Right forelimb (tissue), 1 donor: ENCODE data around the gene TMEM132D.

ENCODE experiments used
- DNase-seq: peaks from one replicate; pipeline ENCODE4 v3.0.0-alpha.2; 2018

TMEM132D gene

DNA sequence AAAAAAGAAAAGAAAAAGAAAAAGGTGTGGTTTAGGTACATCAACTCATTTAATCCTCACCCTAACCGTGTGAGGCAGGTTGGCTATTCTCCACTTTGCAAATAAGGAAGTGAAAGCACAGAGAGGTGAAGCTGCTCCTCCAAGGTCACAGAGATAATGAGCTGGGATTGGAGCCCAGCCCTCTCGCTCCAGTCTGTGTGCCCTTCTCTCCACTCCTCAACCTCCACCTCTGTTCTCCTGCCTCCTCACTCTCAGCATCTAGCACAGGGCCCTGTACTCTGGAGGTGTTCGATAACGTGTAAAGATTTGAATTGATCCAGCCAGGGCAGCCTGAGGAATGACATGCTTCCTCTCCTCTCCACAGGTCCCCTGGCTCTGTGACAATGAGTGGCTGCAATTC is 502.3 kb downstream of the TMEM132D start:
- DNase-seq: no peak

DNA sequence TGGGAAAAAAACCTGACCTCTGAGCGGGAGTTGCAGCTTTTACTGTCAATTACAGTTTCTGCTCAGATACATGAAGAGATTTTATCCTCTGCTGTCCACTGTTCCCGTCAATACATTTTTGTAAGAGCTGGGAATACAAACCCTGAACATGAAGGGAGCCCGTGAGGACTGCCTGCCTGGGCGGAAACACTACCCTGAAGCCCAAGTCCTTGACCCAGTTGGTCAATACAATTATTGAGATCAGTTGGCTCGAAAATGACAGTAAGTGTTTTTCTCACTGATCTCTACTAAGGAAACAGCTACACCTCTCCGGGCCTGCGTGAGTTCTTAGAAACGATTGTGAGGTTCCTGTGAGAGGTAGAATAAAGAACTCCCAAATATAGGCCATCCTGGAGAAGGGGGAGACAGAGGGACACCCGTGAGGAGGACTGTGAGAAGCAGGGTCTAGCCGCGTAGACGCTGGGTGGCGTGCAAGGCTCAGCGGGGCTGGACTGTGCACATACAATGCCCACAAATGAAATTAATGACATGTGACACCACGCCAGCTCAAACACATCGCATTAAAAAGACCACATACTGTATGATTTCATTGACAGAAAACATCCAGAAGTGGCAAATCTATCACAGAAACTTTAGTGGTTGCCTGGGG is 509.5 kb downstream of the TMEM132D start:
- DNase-seq: no peak

DNA sequence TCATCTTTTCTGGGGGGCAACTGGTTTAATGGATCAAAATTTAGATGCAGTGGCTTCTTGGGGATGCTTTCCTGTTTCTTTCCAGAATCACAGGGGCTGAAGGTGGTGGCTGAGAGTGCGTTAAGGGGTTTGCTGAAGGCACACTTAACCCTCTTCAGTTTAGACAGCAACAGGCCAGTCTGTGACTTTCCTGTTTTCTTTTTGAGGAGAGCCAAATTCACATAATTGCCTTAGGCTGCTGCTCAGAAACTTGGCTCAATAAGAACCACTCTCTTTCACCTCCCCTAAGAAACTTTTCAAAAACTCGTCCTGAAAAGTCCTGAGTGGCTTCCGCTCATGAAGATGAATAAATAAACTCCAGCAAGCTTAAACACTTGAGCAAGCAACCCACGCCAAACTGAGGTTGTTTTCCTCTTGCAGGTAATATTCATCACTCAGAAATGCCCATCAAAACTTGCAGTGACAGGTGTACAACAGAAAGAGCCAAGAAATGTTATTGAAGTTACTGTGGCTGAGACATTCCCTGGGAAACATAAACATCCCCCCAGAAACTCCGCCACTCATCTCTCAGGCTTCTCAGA is 510.4 kb downstream of the TMEM132D start:
- DNase-seq: no peak

DNA sequence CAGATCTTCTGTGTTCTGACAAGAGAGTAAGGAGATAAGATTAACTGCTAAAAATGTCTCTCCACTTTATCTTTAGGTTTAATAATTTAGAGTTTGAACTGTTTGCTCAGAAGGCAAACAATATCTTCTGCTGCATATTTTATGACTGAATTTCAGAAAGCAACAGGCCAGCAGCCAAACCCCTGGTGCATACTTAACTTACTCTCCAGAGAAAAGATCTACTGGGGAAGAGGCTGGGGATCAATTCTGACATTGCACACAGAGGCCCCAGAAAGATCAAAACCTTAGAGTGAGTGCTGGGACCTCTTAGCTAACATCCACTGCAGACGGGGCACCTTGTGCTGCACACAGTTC is 518.2 kb downstream of the TMEM132D start:
- no peak for DNase-seq

DNA sequence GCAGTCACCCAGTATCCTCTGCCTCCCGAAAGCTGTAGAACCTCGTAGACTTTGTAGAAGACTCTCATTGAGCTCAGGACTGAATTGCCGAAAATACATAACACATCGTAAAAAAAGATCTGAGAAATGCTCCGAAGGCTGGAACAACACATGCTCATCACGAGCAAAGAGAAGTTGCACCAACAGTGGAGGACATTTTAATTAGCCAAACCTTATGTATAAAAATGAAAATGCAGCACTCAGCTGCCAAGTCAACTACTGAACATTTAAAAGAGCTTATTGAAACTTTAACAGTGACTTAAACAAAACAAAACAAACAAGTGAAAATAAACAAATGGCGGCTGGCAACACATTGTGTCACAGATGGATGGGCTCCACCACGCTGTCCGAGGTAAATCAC is 519.9 kb downstream of the TMEM132D start:
- no peak for DNase-seq

DNA sequence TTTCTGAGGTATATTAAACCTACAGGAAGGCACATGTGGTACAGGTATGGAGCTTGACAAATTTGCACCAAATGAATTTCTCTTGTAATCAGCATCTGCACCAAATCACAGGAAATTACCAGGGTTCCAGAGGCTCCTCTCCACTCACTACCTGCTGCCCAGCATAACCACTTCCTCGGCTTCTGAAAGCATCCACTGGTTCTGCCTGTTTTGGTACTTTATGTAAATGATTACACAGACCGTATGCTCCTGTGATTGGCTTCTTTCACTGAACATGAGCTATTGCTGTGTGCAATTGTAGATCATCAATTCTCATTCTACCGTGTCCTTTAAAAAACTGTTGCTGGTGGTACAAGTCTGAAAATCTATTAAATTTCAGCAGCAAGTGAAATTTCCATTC is 522.1 kb downstream of the TMEM132D start:
- no peak for DNase-seq

DNA sequence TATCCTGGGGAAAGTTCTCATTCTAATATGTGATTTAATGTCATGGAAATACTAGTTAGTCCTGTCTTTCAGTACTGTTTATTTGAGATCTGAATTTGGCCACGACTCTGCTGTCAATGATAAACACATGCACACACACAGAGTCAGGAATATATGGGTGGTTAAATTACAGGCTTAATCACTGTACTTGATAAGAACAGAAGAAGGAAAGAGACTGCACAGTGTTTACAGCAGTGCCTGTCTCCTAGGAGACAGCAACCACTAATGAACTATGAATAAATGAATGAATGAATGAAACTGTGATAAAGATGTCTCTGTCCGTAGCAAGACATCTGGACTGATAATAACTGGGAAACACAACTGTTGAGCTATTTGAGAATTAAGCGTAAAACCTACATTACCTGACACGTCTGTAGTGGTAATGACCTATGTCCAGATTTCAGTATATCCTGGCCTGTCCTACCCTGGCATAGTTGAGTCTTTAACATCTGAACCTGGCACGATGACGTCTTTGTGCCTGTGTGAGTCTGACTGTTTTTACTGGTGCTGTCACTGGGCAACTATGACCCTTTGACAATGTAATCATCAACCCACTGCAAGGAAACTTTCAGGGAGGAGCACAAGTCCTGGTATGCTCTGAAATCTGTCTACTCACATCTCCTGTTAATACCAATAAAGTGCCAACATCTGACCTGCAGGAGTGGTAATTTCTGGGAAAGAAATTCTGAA is 524.6 kb downstream of the TMEM132D start:
- no peak for DNase-seq

DNA sequence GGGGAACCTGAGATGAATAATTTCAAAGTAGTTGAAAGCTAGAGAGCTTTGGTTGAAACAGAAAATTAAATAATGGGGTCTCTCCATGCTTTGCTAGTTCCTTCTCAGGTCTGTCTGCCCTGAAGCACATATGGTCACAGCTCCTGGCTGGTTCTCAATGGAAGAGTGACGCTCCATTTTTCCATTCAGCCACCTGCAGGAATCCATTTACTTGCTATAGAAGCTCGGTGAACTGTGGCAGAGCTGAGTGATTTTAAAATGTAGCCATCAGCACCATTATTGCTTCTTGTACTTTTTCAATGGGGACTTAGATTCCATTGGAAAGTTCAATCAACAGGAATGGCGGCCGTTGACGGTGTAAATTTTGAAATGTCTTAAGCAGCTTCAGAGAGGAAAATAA is 525.3 kb downstream of the TMEM132D start:
- no peak for DNase-seq

DNA sequence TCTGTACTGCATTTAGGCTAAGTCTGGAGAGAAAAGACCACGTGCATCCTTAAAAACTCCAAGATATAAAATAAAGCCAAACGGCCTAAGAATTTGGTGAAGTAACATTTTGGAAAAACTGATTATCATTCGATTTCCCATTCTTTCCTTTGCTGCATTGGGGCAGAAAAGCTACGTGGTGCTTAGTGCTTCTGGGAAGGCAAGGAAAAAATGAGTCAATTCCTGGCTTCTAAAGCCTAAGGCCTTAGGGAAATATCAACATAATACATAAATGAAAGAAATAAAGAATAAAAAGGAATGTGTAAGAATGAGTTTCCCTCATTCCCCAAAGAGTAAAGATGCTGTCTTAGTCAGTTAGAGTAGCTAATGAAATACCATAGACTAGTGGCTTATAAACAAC is 530.1 kb downstream of the TMEM132D start:
- DNase-seq: no peak

DNA sequence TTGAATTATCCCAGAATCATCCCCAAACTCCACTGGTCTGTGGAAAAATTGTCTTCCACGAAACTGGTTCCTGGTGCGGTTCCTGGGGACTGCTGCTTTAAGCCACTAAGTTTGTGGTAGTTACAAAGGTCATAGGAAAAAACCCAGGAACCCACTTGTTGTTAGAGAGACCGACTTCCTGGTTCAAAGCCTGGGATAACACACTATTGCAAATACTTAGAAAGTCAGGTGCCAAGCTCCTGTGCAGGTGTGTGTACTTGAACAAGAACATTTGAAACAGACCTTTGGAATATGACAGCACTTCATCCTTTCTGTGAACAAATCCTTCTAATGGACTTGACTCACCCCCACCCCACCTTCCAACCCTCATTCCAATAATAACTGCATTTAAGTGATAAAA is 530.9 kb downstream of the TMEM132D start:
- no peak for DNase-seq

DNA sequence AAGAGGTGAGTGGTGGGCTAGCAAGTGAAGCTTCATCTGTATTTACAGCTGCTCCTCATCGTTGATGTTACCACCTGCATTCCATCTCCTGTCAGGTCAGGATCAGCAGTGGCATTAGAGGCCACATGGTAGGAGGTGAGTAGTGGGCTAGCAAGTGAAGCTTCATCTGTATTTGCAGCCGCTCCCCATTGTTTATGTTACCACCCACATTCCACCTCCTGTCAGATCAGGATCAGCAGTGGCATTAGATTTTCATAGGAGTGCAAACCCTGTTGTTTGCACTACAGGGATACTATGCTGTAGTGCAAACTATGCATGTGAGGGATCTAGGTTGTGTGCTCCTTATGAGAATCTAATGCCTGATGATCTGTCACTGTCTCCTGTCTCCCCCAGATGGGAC is 531.5 kb downstream of the TMEM132D start:
- DNase-seq: no peak

DNA sequence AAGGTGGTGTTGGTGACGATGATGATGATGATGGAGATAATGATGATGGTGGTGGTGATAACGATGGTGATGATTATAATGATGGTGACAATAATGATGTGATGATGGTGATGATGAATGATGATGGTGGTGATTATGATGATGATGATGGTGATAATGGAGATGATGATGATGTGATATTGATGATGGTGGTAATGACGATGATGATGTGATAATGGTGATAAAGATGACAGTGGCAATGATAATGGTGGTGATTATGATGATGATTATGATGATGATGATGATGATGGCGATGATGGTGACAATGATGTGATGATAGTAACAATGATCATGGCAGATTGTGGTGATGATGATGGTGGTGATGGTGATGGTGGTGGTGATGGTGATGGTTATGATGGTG is 532.6 kb downstream of the TMEM132D start:
- no peak for DNase-seq

DNA sequence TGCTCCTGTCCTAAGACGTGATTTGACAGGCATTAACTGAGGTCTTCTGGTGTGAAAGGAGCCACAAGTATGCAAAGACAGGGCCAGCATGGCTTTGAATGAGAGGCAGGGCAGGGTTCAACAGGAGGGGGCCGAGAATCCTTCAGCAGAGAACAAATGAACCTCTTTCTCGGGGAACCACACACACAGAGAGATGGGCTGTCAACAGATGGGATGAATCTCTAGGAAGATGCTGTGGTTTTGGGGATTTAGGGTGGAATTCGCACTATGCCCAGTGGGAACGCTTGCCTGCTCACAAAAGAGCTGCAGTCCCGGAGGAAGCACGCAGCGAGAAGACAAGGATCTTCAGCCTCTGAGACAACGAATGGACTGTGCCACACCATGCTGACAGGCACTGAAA is 537.2 kb downstream of the TMEM132D start:
- no peak for DNase-seq

DNA sequence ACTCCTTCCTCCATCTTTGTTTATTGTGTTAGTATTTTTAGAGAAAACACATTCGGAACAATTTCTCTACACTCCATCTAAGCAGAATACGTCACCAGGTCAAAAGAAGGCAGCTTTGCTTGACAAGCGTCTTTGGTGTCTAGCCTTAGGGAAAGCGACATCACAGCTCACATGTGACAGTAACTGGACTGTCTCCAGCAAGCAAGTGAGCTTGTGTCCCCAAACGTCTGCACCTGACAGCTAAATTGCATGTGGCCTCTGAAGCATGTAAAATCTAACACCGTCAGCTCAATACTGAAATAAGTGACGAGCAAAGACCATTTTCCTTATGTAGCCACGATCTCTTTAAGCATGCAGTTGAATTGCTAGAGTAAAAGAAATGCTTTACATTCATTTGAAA is 540.8 kb downstream of the TMEM132D start:
- DNase-seq: no peak

DNA sequence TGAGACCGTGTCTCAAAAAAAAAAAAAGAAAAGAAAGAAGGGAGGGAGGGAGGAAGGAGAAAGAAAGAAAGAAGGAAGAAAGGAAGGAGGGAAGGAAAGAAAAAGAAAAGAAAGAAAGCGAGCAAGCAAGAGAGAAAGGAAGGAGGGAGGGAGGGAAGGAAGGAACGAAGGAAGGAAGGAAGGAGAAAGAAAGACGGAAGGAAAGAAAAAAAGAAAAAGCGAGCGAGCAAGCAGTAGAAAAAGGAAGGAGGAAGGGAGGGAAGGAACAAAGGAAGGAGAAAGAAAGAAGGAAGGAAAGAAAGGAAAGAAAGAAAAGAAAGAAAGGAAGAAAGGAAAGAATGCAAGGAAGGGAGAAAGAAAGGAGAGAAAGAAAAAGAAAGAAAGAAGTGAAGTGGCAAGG is 546.6 kb downstream of the TMEM132D start:
- DNase-seq: no peak

DNA sequence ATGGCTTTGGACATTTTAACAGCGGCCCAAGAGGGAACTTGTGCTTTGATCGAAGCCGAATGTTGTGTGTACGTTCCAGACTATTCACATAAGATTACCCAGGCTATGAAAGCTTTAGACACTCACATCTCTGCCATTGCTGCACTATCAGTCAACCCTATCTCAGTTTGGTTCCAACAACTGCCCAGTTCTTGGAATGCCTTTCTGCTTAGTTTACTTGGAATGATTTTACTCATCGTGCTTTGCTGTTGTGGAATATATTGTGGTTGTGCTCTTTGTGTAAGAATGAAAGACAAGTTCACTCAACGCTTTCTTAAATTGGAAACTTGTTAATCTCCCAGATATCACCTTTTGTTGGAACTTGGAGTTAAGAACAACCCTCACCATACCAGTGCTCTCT is 552.3 kb downstream of the TMEM132D start:
- no peak for DNase-seq

DNA sequence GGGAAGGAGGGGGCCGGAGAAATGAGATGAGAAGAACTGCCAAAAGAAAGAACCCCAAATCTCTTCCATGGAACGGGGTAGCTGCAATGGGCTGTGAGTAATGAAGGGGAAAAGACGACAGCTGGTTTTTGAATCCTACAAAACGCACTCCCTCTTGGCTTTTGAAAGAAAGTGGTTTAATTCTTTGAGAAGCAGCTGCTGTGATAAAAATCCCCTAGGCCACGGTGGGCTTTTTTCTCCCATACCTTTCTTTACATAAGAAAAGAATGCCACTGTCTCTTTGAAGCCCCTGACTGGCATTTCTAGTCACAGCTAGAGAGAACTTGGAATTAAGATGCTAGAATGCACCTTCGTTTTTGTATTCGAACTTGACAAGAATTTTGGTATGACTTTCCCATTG is 564.5 kb downstream of the TMEM132D start:
- no peak for DNase-seq

DNA sequence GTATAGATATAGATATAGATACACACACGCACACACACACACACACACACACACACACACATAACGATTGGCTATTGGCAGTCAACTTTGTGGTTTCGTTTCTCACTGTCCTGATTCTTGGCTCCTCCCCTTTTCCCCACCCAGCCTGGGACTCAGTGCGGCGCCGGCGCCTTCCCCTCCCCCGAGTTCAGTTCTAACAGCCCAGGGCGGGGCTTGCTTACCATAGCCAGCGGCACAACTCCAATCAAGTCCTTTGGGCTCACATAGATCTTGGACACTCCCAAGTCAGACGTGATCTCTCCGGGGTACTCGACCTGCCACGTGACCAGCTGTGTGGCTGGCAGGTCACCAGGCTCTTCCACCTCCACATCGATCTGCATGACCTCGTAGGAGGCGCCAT is 566.4 kb downstream of the TMEM132D start:
- DNase-seq: no peak

DNA sequence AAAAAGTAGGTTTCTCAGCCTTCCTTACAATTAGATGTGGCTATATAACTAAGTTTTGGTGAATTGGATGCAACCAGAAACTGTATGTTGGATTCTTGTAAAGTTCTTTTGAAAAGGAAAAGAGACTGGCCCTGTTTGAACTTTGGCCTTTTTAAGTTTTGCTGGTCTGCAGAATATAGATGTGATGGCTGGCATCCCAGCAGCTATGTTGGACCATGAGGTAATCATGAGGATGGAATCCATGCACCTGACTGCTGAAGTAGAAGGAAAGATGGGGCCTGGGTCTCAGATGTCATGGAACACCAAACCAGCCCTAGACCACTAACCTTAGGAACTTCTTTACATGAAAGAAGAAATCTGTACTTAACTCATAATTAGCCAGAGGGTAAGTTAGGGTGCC is 568.1 kb downstream of the TMEM132D start:
- DNase-seq: no peak

DNA sequence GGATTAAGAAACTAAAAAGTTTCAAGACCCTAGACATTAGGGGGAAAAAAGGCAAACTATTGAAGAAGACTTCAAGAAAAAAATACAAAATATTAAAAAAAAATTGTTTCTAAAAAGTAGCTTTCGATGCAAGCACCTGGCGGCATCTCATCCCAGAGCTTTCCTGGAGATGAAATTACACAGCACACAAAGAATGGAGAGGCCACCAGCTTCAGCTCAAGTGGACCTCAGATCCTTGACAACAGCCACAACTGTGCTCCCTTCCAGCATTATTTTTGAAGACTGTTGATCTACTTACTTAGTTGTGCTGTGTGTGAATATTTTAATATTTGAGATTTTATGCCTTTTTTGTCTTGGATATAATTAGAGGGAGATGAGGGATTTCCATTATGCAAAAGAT is 571.5 kb downstream of the TMEM132D start:
- no peak for DNase-seq

DNA sequence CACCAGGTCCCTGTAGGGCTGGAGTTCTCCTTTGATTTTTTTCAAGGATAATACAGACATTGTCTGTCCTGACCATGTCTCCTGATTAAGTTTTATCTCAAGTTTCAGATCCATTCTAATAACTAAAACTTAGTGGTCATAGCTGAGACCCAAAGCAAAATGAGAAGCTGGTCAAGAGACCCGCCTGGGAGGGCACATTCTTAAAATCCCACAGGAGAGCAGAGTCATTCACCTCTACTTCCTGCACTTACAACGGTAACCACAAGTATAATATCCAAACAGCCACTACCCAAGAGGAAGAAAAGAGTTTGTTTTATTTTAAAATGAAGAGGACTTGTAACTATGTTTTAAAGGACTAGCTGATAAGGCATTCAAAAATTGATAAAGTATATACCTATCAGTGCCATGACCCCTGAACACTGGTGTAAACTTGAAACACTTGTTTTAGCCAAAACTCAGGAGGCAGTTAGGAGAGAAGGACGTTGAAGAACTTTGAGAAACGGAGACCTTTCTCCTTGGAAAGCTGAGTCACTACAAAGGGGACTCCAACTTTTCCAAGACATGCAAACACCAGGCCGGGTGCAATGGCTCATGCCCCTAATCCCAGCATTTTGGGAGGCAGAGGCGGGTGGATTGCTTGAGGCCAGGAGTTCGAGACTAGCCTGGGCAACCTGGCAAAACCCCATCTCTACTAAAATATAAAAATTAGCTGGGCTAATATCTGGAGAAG is 572.3 kb downstream of the TMEM132D start:
- DNase-seq: no peak

DNA sequence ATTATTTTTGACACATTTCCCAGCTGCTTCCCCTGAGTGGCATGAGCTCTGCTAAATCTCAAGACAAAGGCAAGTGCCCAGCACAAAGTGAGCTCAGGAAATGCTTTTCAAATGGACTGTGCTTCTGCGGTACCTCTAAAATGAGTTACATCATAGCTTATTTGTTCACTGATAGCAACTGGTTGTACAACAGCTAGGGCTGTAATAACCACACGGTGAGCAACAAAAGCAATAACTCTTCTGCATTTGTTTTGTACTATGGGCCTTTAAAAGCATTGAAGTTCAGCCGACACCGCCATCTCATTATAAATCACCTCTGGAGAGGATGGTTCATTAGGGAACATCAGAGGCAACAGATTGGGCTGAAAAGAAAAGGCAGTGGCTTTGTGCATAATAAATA is 575.6 kb downstream of the TMEM132D start:
- no peak for DNase-seq

DNA sequence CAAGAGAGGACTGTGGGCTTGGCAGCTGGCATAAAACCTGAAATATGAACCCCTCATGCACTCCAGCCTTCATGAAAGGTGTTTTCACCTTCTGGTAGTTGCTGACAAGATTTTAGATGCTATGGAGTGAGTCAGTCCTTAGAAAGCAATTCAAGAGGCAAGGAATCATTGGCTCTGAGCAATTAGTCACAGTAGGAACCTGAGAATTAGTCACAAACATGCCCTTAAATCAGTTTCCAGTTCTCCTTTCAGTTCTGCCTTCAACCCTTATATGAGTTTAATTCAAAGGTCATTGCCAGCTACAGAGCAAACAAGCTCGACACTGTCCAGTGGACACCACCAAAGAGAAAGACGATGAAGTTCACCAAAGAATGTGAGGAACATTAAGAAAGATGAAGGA is 578.3 kb downstream of the TMEM132D start:
- DNase-seq: no peak

DNA sequence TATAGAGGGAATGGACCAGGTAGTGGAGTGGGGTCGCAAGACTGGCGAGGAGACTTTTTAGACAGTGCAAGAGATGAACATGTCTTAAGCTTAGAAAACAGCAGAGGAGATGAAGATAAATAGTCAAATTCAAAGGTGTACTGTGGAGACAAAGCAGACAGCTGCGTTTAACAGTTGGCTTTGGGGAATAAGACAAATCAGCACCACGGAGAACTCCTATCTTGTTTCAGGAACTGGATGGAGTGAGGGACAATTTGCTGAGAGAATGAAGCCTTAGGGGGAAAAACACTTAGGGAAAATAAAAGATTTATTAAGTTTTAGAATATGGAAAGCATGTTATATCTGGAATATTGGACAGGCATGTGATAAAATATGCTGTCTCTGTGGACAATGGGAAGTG is 591.8 kb downstream of the TMEM132D start:
- no peak for DNase-seq
